Chondrocyte (in vitro differentiated cells): Measurements from ENCODE around the gene IL6R. TPM values are rescaled to one million over a fixed set of nuclear protein-coding genes. Genes with fewer than 3 reads are reported as not detected.
A peak's percentile ranks its signal among the peaks of the same experiment; 100 is the strongest.

Experiments used
- DNase-seq: peaks from one replicate; pipeline ENCODE4 v3.0.0; 2021; ENCODE audit warnings: mixed read lengths, low spot score
- H3K27ac Mint-ChIP-seq: one replicate; pipeline ENCODE4 v1.8.0; 2021; ENCODE audit warnings: mild to moderate bottlenecking, moderate library complexity, mixed read lengths; ENCODE audit not compliant: unreplicated experiment
- H3K27me3 Mint-ChIP-seq: 2 replicates; pipeline ENCODE4 v1.8.0; 2021; ENCODE audit warnings: low read depth, mixed read lengths
- H3K36me3 Mint-ChIP-seq: 2 replicates; pipeline ENCODE4 v1.8.0; 2021; ENCODE audit warnings: low read depth, mixed read lengths
- H3K4me1 Mint-ChIP-seq: 2 replicates; pipeline ENCODE4 v1.8.0; 2021; ENCODE audit warnings: low read depth, mild to moderate bottlenecking, mixed read lengths
- H3K4me3 Mint-ChIP-seq: one replicate; pipeline ENCODE4 v1.8.0; 2021; ENCODE audit warnings: mild to moderate bottlenecking, moderate library complexity, mixed read lengths; ENCODE audit not compliant: unreplicated experiment
- H3K9me3 Mint-ChIP-seq: 2 replicates; pipeline ENCODE4 v1.8.0; 2021; ENCODE audit warnings: low read depth, mixed read lengths
- CTCF ChIP-seq: fragments of 200-600 bp; sonication (generic); IDR thresholded peaks from 2 replicates; pipeline ENCODE4 v1.5.0; 2021; ENCODE audit warnings: antibody characterized with exemption, mild to moderate bottlenecking, moderate library complexity
- total RNA-seq: library from RNA; stranded (reverse); gene quantifications from 3 replicates; pipeline ENCODE4 v1.2.1, GENCODE V29; 2021

Gene IL6R
- total RNA-seq, 1 donor from 2014 or later: 1.3 TPM

- no peaks in the 10 kb centered on the region for H3K9me3 Mint-ChIP-seq
- no peaks in the 10 kb centered on the region for H3K36me3 Mint-ChIP-seq
- H3K27ac Mint-ChIP-seq: no peak overlapping the region
- H3K4me1 Mint-ChIP-seq: peaks cover 3% of the 10 kb centered on the region
- H3K27me3 Mint-ChIP-seq: peaks cover 56% of the 10 kb centered on the region
- no peak overlapping the region for H3K4me3 Mint-ChIP-seq
- TF ChIP-seq CTCF: no peak
- no peak for DNase-seq
Measured at GRCh38 chr1:154496383-154496782, 91.2 kb downstream of the IL6R start.

DNA sequence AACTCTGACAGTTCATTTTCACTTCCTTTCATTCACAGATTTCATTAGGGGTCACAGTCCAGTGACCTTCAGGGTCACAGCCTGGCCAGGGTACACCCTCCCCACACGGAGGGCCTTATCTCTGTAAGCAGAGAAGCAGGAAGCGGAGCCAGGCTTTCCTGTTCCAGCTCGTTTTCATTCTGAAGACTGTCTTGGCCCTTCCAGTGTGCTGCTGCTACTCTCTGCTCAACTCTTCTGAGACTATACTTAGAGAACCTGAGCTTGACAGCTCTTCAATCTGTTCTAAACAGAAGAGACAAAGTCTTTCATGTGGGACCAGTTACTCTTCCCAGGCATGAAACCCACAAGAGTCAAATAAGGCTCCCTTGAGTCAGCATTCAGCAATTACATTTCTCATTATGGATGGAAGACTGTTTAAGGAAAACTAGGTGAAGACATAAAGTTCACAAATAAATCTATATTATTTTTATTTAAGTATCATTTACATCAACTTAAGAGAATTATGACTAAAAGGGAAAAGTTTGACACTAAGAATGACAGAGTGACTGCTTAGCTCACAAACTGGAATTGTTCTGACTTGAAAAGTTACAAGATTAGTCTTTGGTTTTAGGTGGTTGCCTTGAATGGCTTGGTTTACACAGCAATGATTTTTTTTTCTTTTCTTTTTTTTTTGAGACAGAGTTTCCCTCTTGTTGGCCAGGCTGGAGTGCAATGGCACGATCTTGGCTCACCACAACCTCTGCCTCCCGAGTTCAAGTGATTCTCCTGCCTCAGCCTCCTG, 92.1 kb downstream of the IL6R start:
- DNase-seq: no peak
- no peak for TF ChIP-seq CTCF
- Mint-ChIP-seq H3K27ac (no peak overlapping the region), H3K9me3 (no peaks in the 10 kb centered on the region), H3K4me3 (no peak overlapping the region), H3K4me1 (peaks cover 4% of the 10 kb centered on the region), H3K36me3 (no peaks in the 10 kb centered on the region), H3K27me3 (peaks cover 49% of the 10 kb centered on the region)

GRCh38 chr1:154499446-154499845, 94.3 kb downstream of the IL6R start:
- Mint-ChIP-seq H3K9me3 (no peaks in the 10 kb centered on the region), H3K36me3 (no peaks in the 10 kb centered on the region), H3K4me1 (peaks cover 4% of the 10 kb centered on the region), H3K27me3 (peaks cover 55% of the 10 kb centered on the region), H3K4me3 (no peak overlapping the region), H3K27ac (no peak overlapping the region)
- no peak for TF ChIP-seq CTCF
- DNase-seq: no peak

DNA sequence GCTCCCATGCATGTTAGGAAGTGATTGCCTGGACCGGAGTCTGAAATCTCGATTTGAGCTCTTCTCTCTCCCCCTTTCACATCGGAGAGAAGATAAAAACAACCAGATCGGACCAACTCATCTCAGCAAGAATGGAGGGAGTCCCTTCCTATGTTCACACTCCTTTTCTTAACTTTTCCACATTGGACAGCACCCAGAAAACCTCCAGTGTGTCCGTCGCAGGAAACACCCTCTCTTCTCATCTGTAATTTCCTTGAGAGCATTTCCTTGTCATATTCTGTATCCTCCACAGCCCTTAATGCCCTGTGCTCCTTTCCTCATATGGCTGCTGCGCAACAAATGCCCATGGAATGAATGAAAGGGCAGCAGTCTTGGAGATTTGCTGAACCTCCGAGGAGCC, 95.4 kb downstream of the IL6R start:
- Mint-ChIP-seq H3K9me3 (no peaks in the 10 kb centered on the region), H3K36me3 (no peaks in the 10 kb centered on the region), H3K4me1 (peaks cover 4% of the 10 kb centered on the region), H3K27ac (no peak overlapping the region), H3K4me3 (no peak overlapping the region), H3K27me3 (peaks cover 62% of the 10 kb centered on the region)
- TF ChIP-seq CTCF: no peak
- no peak for DNase-seq

GRCh38 chr1:154501423-154502065, 96.4 kb downstream of the IL6R start:
- Mint-ChIP-seq H3K4me1 (peaks cover 4% of the 10 kb centered on the region), H3K27me3 (peaks cover 61% of the 10 kb centered on the region), H3K9me3 (peaks cover 4% of the 10 kb centered on the region), H3K36me3 (peaks cover 2% of the 10 kb centered on the region), H3K4me3 (peak overlapping the region; percentile 52), H3K27ac (no peak overlapping the region)
- no peak for DNase-seq
- TF ChIP-seq CTCF: no peak
